ENCODE measurements around the gene CCDC171. TPM values are rescaled to one million over a fixed set of nuclear protein-coding genes. Genes with fewer than 3 reads are reported as not detected.

Gene CCDC171
- total and polyA plus RNA-seq, 2 experiments from 2014 or later = 0.73 to 2.9 TPM

- Histone ChIP-seq H3K4me1 (ENCODE audit: insufficient read depth) (no peaks in the 10 kb centered on the region), H3K4me2 (no peak overlapping the region), H3K27ac (no peak overlapping the region), H3K9me2 (replicated peaks; ENCODE audit: insufficient read depth) (no peaks in the 10 kb centered on the region), H3K36me3 (replicated peaks; ENCODE audit: insufficient read depth, low read depth) (no peaks in the 10 kb centered on the region), H3K9me3 (ENCODE audit: low read depth) (no peaks in the 10 kb centered on the region), H2AFZ (no peak overlapping the region), H4K20me1 (ENCODE audit: insufficient read depth, poor library complexity, severe bottlenecking) (no peaks in the 10 kb centered on the region), H3K79me2 (no peaks in the 10 kb centered on the region), H3K4me3 (no peak overlapping the region), H3K27me3 (no peaks in the 10 kb centered on the region)
- DNase-seq (ENCODE audit: low spot score) = no peak
- no peak for TF ChIP-seq CTCF (IDR thresholded peaks at IDR 0.05; ENCODE audit: poor library complexity)
- TF ChIP-seq EZH2 (IDR thresholded peaks at IDR 0.05; ENCODE audit: borderline replicate concordance) = no peak
- TF ChIP-seq EZH2phosphoT487 (IDR thresholded peaks at IDR 0.05; ENCODE audit: low read depth, severe bottlenecking, unreplicated experiment) = no peak
- WGBS (ENCODE audit: low lambda C conversion rate, missing lambda C conversion rate) = 61% methylated on average over 2 of the region's 2 CpGs
Observed at GRCh38 chr9:15729507-15729906, 176.7 kb downstream of the CCDC171 start.

DNA sequence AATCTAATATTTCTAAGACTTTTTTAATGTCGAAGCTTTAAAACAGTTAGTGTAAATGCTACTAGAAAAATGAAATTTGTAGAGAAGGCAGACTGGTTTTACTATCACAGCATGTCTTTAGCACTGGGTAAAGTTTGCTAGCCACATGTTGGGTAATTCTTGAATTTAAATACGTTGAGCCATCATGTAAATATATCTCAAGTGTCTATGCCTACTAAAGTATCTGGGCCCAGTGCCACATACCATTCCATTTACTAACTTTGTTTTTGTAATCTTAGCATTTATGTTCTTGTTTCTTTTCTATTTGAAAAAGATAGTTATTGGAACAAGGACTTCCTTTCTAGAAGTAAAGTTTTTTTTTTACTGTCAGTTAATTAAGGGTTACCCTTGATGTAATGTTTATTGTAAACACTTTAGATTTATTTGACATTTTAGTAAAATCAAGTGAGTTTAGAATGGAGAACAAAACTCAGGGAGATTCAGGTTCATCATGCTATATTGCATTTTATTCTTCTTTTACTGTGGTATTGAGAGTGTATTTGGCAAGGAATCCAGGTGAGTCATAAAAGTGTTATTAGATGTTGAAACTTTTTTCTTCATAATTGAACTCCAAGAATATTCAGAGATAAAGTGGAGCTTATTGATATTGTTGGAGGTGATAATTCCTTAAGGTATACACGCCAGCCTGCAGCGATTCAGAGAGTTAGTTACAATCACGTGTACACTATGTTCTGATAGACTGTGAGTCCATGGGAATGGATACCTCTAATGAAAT is 182.4 kb downstream of the CCDC171 start:
- Histone ChIP-seq H3K4me1 (ENCODE audit: insufficient read depth) (peaks cover 6% of the 10 kb centered on the region), H3K4me2 (no peak overlapping the region), H3K9me3 (ENCODE audit: low read depth) (no peaks in the 10 kb centered on the region), H2AFZ (no peak overlapping the region), H3K4me3 (no peak overlapping the region), H4K20me1 (ENCODE audit: insufficient read depth, poor library complexity, severe bottlenecking) (no peaks in the 10 kb centered on the region), H3K79me2 (no peaks in the 10 kb centered on the region), H3K9me2 (replicated peaks; ENCODE audit: insufficient read depth) (no peaks in the 10 kb centered on the region), H3K27me3 (no peaks in the 10 kb centered on the region), H3K27ac (peak overlapping the region; percentile 21), H3K36me3 (replicated peaks; ENCODE audit: insufficient read depth, low read depth) (no peaks in the 10 kb centered on the region)
- no peak for TF ChIP-seq EZH2 (IDR thresholded peaks at IDR 0.05; ENCODE audit: borderline replicate concordance)
- TF ChIP-seq CTCF (IDR thresholded peaks at IDR 0.05; ENCODE audit: poor library complexity) = no peak
- no peak for TF ChIP-seq EZH2phosphoT487 (IDR thresholded peaks at IDR 0.05; ENCODE audit: low read depth, severe bottlenecking, unreplicated experiment)
- DNase-seq (ENCODE audit: low spot score) = peak; percentile 62
- WGBS (ENCODE audit: low lambda C conversion rate, missing lambda C conversion rate) = 54% methylated on average over 5 of the region's 5 CpGs

- no peak for DNase-seq (ENCODE audit: low spot score)
- H3K4me2 ChIP-seq = no peak overlapping the region
- TF ChIP-seq EZH2phosphoT487 (IDR thresholded peaks at IDR 0.05; ENCODE audit: low read depth, severe bottlenecking, unreplicated experiment) = no peak
- TF ChIP-seq EZH2 (IDR thresholded peaks at IDR 0.05; ENCODE audit: borderline replicate concordance) = no peak
- no peak for TF ChIP-seq CTCF (IDR thresholded peaks at IDR 0.05; ENCODE audit: poor library complexity)
- no peaks in the 10 kb centered on the region for H4K20me1 ChIP-seq (ENCODE audit: insufficient read depth, poor library complexity, severe bottlenecking)
- no peak overlapping the region for H3K4me3 ChIP-seq
- no peaks in the 10 kb centered on the region for H3K27me3 ChIP-seq
- 90% methylated on average over 6 of the region's 6 CpGs for WGBS (ENCODE audit: low lambda C conversion rate, missing lambda C conversion rate)
- no peaks in the 10 kb centered on the region for H3K79me2 ChIP-seq
- no peaks in the 10 kb centered on the region for H3K9me2 ChIP-seq (replicated peaks; ENCODE audit: insufficient read depth)
- H3K27ac ChIP-seq = no peak overlapping the region
- peaks cover 6% of the 10 kb centered on the region for H3K4me1 ChIP-seq (ENCODE audit: insufficient read depth)
- H3K36me3 ChIP-seq (replicated peaks; ENCODE audit: insufficient read depth, low read depth) = no peaks in the 10 kb centered on the region
- H3K9me3 ChIP-seq (ENCODE audit: low read depth) = no peaks in the 10 kb centered on the region
- no peak overlapping the region for H2AFZ ChIP-seq
Observed at GRCh38 chr9:15736569-15736968, 183.7 kb downstream of the CCDC171 start.

Data from hepatocyte (in vitro differentiated cells).